GM12865 (cell line): Measurements from ENCODE around the gene WSB1.

ENCODE experiments used
- DNase-seq: peaks from one replicate; pipeline ENCODE4 v3.0.0; 2010; ENCODE audit warnings: low read depth
- H3K4me3 ChIP-seq: 2 replicates; pipeline ENCODE4 v1.5.1; 2011; ENCODE audit warnings: mild to moderate bottlenecking, low read depth, low read length, control low read depth
- CTCF ChIP-seq: IDR thresholded peaks from 2 replicates; pipeline ENCODE4 v1.5.1; 2011; ENCODE audit warnings: low read length, control low read depth, low read depth, inconsistent platforms; ENCODE audit not compliant: insufficient read depth; ENCODE audit errors: missing control alignments

WSB1 gene

GRCh38 chr17:27282054-27282551, 11.8 kb upstream of the WSB1 start:
- no peak for TF ChIP-seq CTCF
- DNase-seq = peak; percentile 70
- no peak overlapping the region for H3K4me3 ChIP-seq

- H3K4me3 ChIP-seq = no peak overlapping the region
- DNase-seq = no peak
Observed at GRCh38 chr17:27283060-27283459, 10.9 kb upstream of the WSB1 start.

GRCh38 chr17:27283751-27284150, 10.2 kb upstream of the WSB1 start:
- no peak overlapping the region for H3K4me3 ChIP-seq
- TF ChIP-seq CTCF = no peak
- DNase-seq = no peak

More at GRCh38 chr17:27283060-27283459, 10.9 kb upstream of the WSB1 start:
- TF ChIP-seq CTCF = no peak

GRCh38 chr17:27284811-27285415, 9.0 kb upstream of the WSB1 start:
- no peak for DNase-seq
- TF ChIP-seq CTCF = no peak
- no peak overlapping the region for H3K4me3 ChIP-seq

- TF ChIP-seq CTCF = no peak
- no peak overlapping the region for H3K4me3 ChIP-seq
- DNase-seq = no peak
Observed at GRCh38 chr17:27285516-27285915, 8.4 kb upstream of the WSB1 start.

GRCh38 chr17:27288183-27288582, 5.7 kb upstream of the WSB1 start:
- no peak overlapping the region for H3K4me3 ChIP-seq
- DNase-seq = no peak
- TF ChIP-seq CTCF = no peak

- H3K4me3 ChIP-seq = no peak overlapping the region
- no peak for TF ChIP-seq CTCF
- DNase-seq = peak; percentile 32
Observed at GRCh38 chr17:27289856-27290255, 4.1 kb upstream of the WSB1 start.
